ENCODE measurements around the gene SP2.
A peak's percentile ranks its signal among the peaks of the same experiment; 100 is the strongest.

The SP2 gene

GRCh38 chr17:47895347-47895855, 635 bp upstream of the SP2 start:
- Histone ChIP-seq H3K4me3 (ENCODE audit: extremely low read depth, insufficient read depth, low read length, poor library complexity, severe bottlenecking) (peak overlapping the region; percentile 69), H3K4me1 (ENCODE audit: control insufficient read depth, insufficient read depth, low read length, poor library complexity, severe bottlenecking) (peaks cover 8% of the 10 kb centered on the region), H3K36me3 (ENCODE audit: control insufficient read depth, insufficient read depth, low read length) (peaks cover 16% of the 10 kb centered on the region), H3K27ac (ENCODE audit: low read depth, low read length, severe bottlenecking) (no peak overlapping the region), H3K9me3 (ENCODE audit: control insufficient read depth, low read length) (no peaks in the 10 kb centered on the region)
- WGBS, 2 experiments (ENCODE audit: insufficient coverage in 2 of 2): 0 to 2% methylated on average over 14 to 24 of the region's 25 CpGs

GRCh38 chr17:47896672-47897490, 845 bp downstream of the SP2 start:
- Histone ChIP-seq H3K9me3 (ENCODE audit: control insufficient read depth, low read length) (no peaks in the 10 kb centered on the region), H3K4me3 (ENCODE audit: extremely low read depth, insufficient read depth, low read length, poor library complexity, severe bottlenecking) (peak overlapping the region; percentile 75), H3K4me1 (ENCODE audit: control insufficient read depth, insufficient read depth, low read length, poor library complexity, severe bottlenecking) (peaks cover 11% of the 10 kb centered on the region), H3K36me3 (ENCODE audit: control insufficient read depth, insufficient read depth, low read length) (peaks cover 16% of the 10 kb centered on the region), H3K27ac (ENCODE audit: low read depth, low read length, severe bottlenecking) (peak overlapping the region; percentile 89)
- WGBS, 2 experiments (ENCODE audit: insufficient coverage in 2 of 2): 8 to 14% methylated on average over 22 of the region's 22 CpGs

DNA sequence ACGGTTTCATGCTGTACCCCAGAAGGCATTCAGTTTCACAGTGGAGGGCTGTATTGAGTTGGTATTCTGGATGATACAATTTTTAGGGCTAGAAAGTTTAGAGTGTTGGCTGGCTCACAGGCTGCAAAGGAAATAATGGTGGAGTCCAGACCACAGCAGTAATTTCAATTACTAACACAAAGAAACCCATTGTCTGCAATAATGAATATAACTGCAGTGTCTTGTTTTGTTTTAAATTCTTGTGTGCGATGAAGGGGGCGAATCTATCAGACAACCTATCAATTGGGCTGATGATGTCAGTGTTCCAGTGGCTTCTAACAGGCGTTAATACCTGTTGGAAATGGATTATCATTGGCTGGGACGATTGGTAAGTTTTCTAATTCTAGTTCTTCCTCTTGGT, 1.5 kb downstream of the SP2 start:
- WGBS, 2 experiments (ENCODE audit: insufficient coverage in 2 of 2): 94 to 98% methylated on average over 3 to 5 of the region's 5 CpGs

DNA sequence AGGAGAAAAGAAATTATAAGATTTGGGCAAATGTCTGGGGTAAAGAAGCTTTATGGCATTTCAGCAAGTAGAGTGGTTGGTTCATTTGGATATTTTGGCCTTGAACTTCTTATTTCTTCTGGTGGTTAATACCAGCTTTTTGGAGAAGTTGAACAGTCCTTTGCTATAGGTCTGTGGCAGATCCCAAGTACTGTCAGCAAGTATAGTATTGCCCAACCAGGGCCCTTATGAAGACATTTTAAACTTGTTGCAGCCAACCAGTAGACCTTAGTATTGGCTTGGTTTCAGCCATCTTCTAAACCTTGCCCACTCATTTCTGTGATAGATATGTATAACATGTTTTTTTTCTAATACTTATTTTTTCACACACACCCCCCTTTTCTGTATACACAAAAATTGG, 2.2 kb downstream of the SP2 start:
- Histone ChIP-seq H3K4me1 (ENCODE audit: control insufficient read depth, insufficient read depth, low read length, poor library complexity, severe bottlenecking) (peaks cover 12% of the 10 kb centered on the region), H3K9me3 (ENCODE audit: control insufficient read depth, low read length) (no peaks in the 10 kb centered on the region), H3K27ac (ENCODE audit: low read depth, low read length, severe bottlenecking) (no peak overlapping the region), H3K36me3 (ENCODE audit: control insufficient read depth, insufficient read depth, low read length) (peaks cover 19% of the 10 kb centered on the region), H3K4me3 (ENCODE audit: extremely low read depth, insufficient read depth, low read length, poor library complexity, severe bottlenecking) (no peak overlapping the region)

More for the DNA sequence above, 1.5 kb downstream of the SP2 start:
- H3K36me3 ChIP-seq (ENCODE audit: control insufficient read depth, insufficient read depth, low read length): peaks cover 19% of the 10 kb centered on the region
- H3K4me1 ChIP-seq (ENCODE audit: control insufficient read depth, insufficient read depth, low read length, poor library complexity, severe bottlenecking): peaks cover 12% of the 10 kb centered on the region
- H3K27ac ChIP-seq (ENCODE audit: low read depth, low read length, severe bottlenecking): no peak overlapping the region
- no peaks in the 10 kb centered on the region for H3K9me3 ChIP-seq (ENCODE audit: control insufficient read depth, low read length)
- H3K4me3 ChIP-seq (ENCODE audit: extremely low read depth, insufficient read depth, low read length, poor library complexity, severe bottlenecking): peak overlapping the region; percentile 75

- Histone ChIP-seq H3K4me3 (ENCODE audit: extremely low read depth, insufficient read depth, low read length, poor library complexity, severe bottlenecking) (no peak overlapping the region), H3K9me3 (ENCODE audit: control insufficient read depth, low read length) (no peaks in the 10 kb centered on the region), H3K4me1 (ENCODE audit: control insufficient read depth, insufficient read depth, low read length, poor library complexity, severe bottlenecking) (peaks cover 8% of the 10 kb centered on the region), H3K36me3 (ENCODE audit: control insufficient read depth, insufficient read depth, low read length) (peaks cover 19% of the 10 kb centered on the region), H3K27ac (ENCODE audit: low read depth, low read length, severe bottlenecking) (no peak overlapping the region)
- WGBS, 2 experiments (ENCODE audit: insufficient coverage in 2 of 2): 86 to 97% methylated on average over 4 to 5 of the region's 5 CpGs
Observed at GRCh38 chr17:47899643-47900042, 3.6 kb downstream of the SP2 start.

- H3K36me3 ChIP-seq (ENCODE audit: control insufficient read depth, insufficient read depth, low read length): peaks cover 19% of the 10 kb centered on the region
- no peak overlapping the region for H3K27ac ChIP-seq (ENCODE audit: low read depth, low read length, severe bottlenecking)
- no peaks in the 10 kb centered on the region for H3K9me3 ChIP-seq (ENCODE audit: control insufficient read depth, low read length)
- 49 to 64% methylated on average over 6 to 7 of the region's 7 CpGs for WGBS, 2 experiments (ENCODE audit: insufficient coverage in 2 of 2)
- no peak overlapping the region for H3K4me3 ChIP-seq (ENCODE audit: extremely low read depth, insufficient read depth, low read length, poor library complexity, severe bottlenecking)
- H3K4me1 ChIP-seq (ENCODE audit: control insufficient read depth, insufficient read depth, low read length, poor library complexity, severe bottlenecking): peaks cover 4% of the 10 kb centered on the region
Observed at GRCh38 chr17:47901423-47901822, 5.4 kb downstream of the SP2 start.

GRCh38 chr17:47902039-47902744, 6.2 kb downstream of the SP2 start:
- WGBS, 2 experiments (ENCODE audit: insufficient coverage in 2 of 2): 41 to 56% methylated on average over 4 of the region's 4 CpGs
- no peak overlapping the region for H3K4me3 ChIP-seq (ENCODE audit: extremely low read depth, insufficient read depth, low read length, poor library complexity, severe bottlenecking)
- H3K9me3 ChIP-seq (ENCODE audit: control insufficient read depth, low read length): no peaks in the 10 kb centered on the region
- H3K27ac ChIP-seq (ENCODE audit: low read depth, low read length, severe bottlenecking): no peak overlapping the region
- peaks cover 19% of the 10 kb centered on the region for H3K36me3 ChIP-seq (ENCODE audit: control insufficient read depth, insufficient read depth, low read length)
- H3K4me1 ChIP-seq (ENCODE audit: control insufficient read depth, insufficient read depth, low read length, poor library complexity, severe bottlenecking): peaks cover 4% of the 10 kb centered on the region

DNA sequence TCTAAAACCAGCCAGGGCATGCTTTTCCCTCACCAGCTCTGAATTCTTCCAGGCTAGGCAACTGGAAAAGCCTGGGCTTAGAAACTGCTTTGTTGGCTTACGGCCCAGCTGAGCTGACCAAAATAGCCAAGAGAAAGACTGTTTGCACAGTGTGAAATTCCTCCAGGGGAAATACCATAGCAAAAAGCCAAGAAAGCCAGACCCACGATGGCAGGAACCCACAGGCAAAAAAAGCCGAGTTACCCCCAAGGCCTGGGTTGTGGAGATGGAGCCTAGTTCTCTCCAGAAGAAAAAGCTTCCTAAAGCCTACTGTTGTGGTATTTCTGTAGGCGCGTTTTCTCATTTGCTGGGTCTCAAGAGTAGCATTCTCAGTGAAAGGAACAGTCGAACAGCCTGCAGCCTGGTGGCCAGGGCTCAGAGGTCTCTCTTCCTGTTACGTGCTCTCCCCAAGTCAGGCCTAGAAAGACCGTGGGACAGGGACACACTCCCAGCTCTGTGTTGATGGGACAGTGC, 9.2 kb downstream of the SP2 start:
- peaks cover 4% of the 10 kb centered on the region for H3K4me1 ChIP-seq (ENCODE audit: control insufficient read depth, insufficient read depth, low read length, poor library complexity, severe bottlenecking)
- H3K36me3 ChIP-seq (ENCODE audit: control insufficient read depth, insufficient read depth, low read length): peaks cover 3% of the 10 kb centered on the region
- WGBS, 2 experiments (ENCODE audit: insufficient coverage in 2 of 2): 84 to 88% methylated on average over 8 of the region's 8 CpGs
- no peak overlapping the region for H3K4me3 ChIP-seq (ENCODE audit: extremely low read depth, insufficient read depth, low read length, poor library complexity, severe bottlenecking)
- peak overlapping the region; percentile 41 for H3K27ac ChIP-seq (ENCODE audit: low read depth, low read length, severe bottlenecking)
- no peaks in the 10 kb centered on the region for H3K9me3 ChIP-seq (ENCODE audit: control insufficient read depth, low read length)

DNA sequence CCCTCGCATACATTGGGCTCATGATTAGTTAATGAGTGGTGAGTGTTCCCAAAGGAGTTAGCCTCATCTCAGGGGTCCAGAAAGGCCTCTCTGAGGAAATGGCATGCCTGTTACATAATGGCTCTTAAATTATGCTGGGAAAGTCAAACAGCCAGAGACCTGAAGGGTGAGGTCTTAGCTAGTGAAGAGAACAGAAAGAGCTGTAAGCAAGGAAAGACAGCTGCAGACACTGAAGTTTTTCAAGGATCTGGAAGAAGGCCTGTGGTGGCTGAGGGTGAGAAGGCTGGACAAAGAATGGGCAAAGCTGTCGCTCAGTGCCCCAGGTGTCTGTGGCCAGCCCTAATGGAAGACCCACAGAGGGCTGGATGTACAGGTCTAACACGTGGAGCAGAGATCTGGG, 10.4 kb downstream of the SP2 start:
- Histone ChIP-seq H3K36me3 (ENCODE audit: control insufficient read depth, insufficient read depth, low read length) (peaks cover 3% of the 10 kb centered on the region), H3K4me1 (ENCODE audit: control insufficient read depth, insufficient read depth, low read length, poor library complexity, severe bottlenecking) (peaks cover 4% of the 10 kb centered on the region), H3K9me3 (ENCODE audit: control insufficient read depth, low read length) (no peaks in the 10 kb centered on the region), H3K4me3 (ENCODE audit: extremely low read depth, insufficient read depth, low read length, poor library complexity, severe bottlenecking) (no peak overlapping the region), H3K27ac (ENCODE audit: low read depth, low read length, severe bottlenecking) (no peak overlapping the region)
- 92 to 100% methylated on average over 3 of the region's 3 CpGs for WGBS, 2 experiments (ENCODE audit: insufficient coverage in 2 of 2)

DNA sequence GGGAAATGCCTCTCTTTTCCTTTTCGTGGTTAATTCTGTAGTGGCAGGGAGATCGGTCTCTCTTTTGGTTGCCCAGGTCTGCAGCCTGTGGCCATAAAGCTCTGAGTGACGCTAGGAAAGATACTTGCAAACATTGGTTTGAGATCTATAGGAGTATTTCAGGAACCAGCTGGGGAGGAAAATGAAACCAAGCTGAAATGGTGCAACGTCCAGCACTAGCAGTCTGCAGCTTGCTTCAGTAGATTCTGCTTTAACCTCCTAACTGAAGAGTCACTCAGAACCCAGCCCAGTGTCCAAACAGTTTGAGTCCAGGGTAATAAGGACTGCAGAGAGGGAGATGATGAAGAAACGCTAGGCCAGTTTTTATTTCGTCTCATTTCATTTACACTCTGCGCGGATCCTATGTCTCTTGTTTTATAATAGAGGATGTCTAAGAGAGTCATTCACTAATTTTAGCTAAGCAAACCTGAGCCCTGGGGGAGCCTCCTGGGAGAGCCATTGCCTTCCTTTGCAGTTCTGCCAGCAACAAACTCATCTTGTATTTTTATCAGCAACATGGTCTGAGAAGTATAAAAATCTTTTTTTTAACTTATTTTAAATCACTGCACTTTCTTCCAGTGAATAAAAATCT, 12.0 kb downstream of the SP2 start:
- Histone ChIP-seq H3K4me3 (ENCODE audit: extremely low read depth, insufficient read depth, low read length, poor library complexity, severe bottlenecking) (no peak overlapping the region), H3K27ac (ENCODE audit: low read depth, low read length, severe bottlenecking) (no peak overlapping the region)
- 92 to 100% methylated on average over 2 to 6 of the region's 8 CpGs for WGBS, 2 experiments (ENCODE audit: insufficient coverage in 2 of 2)

More for the DNA sequence above, 12.0 kb downstream of the SP2 start:
- Histone ChIP-seq H3K36me3 (ENCODE audit: control insufficient read depth, insufficient read depth, low read length) (no peaks in the 10 kb centered on the region), H3K4me1 (ENCODE audit: control insufficient read depth, insufficient read depth, low read length, poor library complexity, severe bottlenecking) (no peaks in the 10 kb centered on the region), H3K9me3 (ENCODE audit: control insufficient read depth, low read length) (no peaks in the 10 kb centered on the region)
